ENCODE results near the gene ATXN10.
"Not testable (repeated sequence)": the region's sequence is repeated elsewhere in the genome, so short reads cannot be mapped to it uniquely, and the experiment has no call there.

Gene ATXN10

DNA sequence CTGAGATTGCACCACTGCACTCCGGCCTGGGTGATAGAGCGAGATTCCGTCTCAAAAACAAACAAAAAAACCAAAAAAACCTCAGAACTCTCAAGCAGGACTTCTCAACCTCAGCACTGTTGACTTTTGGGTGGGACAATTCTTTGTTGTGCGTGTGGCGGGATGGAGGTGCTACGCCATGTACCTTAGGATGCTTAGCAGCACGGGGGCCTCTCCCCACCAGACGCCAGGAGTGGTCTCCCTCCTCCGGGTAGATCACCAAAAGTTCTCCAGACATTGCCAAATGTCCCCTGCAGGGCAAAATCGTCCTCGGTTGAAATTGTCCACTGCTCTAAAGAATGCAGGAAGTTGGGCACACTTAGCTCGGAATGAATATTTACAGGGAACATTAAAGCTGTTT, 26.9 kb upstream of the ATXN10 start:
- no peak for DNase-seq

DNA sequence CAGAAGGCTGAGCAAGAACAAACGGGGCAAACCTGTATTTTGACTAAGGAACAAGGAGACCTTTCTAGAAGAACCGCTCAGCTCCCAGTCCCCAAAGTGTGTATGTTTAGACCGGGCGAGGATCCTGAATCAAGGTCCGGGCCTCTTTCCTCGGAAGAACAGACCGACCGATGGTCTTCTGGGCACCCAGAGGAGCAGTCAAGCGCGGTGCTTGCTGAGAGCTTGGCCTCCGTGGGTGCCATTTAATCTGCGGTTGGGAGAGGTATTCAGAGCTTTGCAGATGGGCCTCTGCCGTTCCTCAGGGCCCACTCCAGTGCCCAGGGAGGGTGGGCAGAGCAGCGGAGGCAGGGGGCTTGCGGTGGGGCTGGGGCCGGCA, 26.5 kb upstream of the ATXN10 start:
- DNase-seq: no peak

DNA sequence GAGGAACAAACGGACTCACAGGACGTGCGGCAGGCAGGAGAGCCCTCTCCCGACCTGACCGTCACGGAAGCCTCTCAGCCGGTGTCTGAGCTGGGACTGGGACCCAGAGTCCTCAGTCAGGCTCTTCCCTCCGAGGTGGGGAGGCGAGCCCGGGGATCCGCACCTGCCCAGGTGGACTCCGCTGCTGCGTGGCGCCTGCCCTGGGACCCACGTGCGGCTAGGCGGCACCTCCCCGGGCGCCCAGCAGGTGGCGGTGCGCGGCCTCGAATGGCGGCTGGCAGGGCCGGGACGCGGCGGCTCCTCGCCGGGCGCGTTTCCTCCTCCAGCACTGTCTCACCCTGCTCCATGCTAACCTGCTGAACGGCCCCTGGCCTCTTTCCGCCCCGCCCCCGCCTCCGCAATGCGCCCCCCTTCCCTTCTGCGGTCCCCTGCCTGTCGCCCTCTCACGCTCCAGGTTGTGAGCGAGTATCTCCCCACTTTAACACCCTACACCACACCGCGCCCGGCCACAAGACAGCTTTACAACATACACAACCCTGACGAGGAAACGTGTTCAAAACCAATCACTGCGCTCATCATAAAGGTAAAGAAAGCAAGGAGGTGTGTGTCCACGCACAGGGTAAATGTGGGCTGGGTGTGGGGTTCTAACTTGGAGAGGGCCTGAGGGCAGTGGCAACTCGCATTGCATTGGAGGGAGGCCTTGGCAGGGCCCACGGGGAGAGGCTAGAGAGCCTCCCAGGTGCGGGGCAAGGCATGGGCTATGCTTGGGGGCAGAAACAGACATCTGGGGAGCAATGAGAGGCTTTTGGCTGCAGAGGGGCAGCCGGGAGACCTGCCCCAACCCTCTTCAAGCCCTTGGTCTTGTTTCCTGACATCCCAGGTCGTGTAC, 25.9 kb upstream of the ATXN10 start:
- peak; percentile 25 for DNase-seq

DNA sequence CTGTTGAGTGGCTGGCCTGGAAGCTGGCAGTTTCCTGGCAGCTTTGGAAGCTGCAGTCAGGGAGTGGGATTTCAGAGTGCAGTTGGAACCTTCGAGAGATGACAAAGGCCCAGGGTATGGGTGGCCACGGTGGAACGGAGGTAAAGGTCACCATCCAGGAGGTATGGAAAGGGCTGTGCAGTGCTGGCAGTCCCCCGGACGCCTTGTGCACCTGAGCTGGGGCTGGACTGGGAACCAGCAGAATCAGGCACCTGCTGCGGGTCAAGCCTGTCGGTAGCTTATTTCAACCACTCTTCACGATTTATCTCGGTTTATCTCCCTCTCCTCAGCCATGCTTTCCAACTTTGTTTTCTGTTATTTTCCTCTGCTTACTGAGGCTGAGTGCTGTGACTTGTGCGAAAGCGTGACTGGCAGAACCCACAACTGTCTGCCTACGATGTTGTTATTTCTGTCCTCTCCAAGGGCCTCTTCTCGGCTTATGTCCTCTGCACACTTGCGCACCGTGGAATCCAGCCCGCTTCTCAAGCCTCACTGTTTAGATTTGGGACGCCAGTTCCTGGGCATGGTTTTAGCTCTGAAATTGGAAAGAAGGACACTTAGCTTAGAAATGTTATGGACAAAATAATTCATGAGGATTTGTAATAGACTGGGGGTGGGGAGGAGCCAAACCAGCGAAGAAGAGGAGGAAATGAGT, 24.0 kb upstream of the ATXN10 start:
- no peak for DNase-seq

DNA sequence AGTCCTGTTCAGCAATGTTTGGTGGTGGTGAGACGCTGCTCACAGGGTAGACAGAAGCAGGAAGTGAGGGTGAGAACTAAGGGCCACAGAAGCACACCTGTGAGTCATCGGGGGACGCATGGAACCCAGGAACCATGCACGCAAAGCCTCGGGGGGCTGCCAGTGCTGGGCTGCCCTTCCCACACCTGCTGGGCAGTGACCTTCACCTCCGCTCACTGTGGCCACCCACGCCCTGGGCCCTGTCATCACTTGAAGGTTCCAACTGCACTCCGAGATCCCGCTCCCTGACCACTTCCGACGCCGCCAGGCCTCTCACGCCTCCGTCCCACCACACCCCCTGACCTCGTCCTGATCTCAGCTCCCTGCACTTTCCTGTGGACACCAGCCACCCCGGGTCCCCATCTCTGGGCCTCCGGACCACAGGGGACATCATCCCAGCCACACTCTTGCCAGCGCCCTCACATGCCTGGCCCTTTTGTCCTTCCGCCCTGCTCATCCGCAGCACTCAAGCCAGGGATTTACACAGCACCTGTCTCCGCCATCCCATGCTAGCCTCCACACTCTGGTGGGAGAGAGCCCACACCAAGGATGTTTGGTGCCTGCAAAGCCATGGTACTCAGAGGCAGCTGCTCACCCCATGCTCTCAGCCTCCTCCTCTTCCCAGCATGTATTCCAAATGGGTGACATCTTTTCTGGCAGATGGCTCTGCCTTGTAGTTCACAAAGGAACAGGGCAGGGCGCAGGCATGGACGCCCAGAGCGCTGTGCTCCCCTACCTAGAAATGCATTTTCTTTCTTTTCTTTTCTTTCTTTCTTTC, 23.1 kb upstream of the ATXN10 start:
- no peak for DNase-seq

DNA sequence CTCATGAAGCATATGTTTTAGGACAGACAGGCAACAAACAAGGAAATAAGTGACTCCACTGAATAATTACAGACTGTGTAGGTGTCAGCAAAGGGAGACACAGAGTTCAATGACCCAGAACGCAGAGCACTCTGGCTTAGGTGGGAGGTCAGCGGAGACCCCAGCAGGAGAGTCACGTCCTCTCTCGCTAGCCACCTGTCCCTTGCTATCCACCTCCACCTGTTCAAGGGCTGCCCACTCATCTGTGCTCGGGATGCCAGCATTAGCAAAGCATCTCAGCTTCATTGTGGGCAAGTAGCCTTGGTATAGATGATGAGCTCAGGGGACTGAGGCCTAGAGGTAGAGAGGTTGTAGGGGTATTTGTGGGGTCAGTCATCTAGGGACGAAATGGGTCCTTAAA, 21.8 kb upstream of the ATXN10 start:
- DNase-seq: no peak

DNA sequence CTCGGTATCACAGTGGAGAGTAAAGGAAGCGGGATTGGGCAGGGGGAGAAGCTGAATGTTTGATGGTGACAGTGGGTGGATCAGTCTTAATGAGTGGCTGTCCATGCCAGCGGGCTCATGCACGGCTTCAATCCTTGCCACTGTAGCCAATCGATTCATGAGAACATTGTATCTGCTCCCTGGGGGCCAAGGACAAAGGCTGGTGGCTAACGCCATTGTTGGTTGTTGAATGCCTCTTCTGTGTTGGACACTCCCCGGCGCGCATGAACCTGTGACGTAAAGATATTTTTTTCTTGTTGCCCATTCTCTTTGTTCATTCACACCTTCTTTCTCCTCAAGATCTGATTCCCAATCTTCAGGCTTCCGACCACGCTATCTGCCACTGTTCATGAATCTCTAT, 20.9 kb upstream of the ATXN10 start:
- no peak for DNase-seq

DNA sequence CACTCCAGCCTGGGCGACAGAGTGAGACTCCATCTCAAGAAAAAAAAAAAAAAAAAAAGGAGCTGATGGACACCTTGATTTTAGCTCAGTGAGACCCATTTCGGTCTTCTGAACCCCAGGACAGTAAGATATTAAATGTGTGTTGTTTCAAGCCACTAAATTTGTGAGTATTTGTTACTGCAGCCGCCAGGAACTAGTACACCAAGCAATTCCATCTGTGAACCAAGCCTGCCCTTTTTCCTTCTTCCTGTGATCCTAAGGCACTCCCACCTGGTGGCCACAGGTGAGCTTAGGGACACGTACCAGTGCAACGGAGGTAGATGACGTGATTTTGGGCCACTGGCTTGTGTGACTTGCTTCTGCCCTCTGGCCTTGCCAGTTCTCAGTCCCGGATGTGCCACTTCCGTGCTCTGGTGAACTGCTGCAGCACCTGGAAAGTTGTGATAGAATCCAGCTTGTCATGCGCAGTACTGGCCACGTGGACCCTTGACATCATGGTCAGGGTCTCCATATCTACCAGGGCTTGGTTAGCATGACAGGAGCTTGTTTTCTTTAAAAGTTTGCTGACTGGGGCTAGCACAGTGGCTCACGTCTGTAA, 19.6 kb upstream of the ATXN10 start:
- no peak for DNase-seq

DNA sequence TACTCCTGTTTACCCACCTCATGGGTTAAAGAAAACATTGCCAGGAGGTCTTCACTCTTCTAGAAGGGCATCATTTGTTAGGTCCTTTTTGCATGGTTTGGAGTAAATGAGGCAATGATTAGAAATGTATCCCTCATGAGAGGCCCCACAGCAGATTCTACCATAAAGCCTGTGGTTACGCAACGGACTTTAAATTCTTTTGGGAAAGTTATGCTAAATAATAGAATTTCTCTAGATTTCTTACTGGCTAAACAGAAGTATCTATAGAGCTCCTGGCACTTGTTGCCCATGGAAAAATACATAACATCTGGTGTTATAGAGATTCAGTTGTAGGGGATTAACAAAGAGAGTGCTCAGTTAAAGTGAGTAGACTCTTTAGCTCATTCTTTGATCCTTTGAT, 15.1 kb upstream of the ATXN10 start:
- DNase-seq: no peak

DNA sequence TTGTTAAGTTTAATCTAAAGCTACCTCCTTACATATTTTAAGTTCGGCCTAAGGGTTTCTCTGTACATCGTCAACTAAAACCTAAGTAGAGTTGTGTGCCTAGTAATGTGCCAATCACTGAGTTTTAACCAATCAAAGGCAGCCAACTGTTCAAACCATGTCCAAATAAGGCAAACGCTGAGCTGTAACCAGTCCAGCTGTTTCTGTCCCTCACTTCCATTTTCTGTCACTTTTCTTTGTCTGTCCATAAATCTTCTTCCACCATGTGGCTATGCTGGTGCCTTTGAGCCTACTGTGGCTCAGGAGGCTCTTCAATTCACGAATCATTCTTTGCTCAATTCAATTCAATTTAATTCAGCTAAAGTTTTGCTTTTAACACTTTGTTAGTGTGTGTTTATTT, 13.9 kb upstream of the ATXN10 start:
- no peak for DNase-seq

DNA sequence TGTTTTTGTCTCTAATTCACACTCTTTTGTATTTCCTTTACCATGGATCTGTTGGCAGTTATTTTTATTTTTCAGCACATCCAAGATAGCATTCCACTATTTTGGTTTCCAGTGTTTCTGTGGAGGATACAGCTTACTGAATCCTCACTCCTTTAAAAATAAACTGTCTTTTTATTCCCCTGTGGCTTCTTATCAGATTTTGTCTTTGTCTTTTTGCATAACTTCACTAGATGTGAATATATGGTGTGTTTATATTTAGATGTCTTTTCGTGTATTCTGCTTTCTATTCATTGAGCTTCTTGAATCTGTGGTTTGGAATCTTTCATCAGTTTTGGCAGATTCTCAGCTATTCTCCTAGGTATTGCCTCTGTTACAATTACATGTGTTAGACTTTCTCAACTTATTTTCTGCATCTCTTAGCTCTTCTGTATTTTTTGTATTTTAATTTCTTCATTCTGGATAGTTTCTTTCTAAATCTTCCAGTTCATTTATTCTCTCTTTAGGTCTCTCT, 7.4 kb upstream of the ATXN10 start:
- no peak for DNase-seq

DNA sequence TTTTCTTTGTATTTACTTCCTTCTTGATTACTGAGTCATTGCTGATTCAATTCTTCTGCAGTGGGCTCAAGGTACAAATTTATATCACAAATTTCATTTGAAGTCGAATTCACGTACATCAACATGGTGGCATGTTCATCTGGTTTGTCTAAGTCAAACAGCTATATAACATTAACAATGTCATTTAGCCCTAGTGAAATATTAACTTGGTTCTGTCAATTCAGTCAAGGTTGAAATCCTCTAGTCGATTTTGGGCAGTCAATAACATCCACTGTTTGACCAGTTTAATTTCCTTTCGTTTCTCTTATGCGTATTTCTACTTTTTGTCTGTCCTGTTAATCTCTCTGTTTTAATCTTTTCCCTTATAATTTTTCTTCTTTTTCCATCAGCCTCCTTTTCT, 4.1 kb upstream of the ATXN10 start:
- DNase-seq: no peak

DNA sequence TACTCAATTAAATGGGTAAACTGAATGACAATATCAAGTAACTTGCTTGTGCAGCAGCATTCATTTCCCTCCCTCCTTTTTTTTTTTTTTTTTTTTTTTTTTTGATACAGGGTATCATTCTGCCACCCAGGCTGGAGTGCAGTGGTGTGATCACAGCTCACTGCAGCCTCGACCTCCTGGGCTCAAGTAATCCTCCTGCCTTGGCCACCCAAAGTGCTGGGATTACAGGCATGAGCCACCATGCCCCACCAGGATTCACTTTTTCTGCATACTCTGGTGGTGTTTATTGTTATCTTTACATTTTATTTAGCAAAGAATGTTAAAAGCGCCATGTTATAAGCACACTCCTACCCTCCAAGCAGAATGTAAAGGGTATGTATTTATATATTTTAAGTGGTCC, 1.3 kb upstream of the ATXN10 start:
- DNase-seq: not testable (repeated sequence)

DNA sequence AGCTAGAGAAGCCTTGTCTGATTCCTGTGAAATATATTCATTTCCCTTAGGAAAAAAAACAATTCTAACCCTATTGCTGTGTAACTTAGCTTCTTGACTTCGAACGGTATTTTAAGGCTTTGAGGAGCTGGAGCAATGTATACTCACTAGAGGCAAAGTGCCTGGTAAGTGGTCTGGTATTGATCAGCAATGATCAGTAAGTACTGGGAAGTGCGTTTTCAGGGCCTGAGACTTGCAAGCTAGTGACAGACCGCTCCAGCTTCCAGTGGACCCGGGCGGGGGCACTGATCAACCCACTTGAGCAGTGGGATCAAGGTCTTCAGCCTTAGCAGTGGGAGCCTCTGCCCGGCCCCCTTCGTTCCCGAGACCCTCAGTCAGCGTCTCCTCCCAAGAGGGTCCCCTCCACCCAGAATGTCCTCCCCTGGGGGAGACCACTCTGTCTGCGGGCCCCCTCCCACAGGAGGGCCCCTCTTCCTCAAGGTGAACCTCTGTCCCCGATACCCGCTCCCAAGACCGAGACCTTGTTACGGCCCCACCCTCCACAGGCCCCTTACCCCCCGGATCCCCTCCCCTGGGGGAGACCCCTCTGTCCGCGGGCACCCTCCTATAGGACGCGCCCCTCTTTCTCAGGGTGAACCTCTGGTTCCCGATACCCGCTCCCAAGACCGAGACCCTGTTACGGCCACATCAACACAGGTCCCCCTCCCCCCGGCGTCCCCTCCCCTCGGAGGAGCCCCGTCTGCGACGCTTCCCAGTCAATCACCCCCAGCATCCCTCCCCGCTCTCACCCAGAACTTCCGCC, 452 bp upstream of the ATXN10 start:
- DNase-seq: no peak

DNA sequence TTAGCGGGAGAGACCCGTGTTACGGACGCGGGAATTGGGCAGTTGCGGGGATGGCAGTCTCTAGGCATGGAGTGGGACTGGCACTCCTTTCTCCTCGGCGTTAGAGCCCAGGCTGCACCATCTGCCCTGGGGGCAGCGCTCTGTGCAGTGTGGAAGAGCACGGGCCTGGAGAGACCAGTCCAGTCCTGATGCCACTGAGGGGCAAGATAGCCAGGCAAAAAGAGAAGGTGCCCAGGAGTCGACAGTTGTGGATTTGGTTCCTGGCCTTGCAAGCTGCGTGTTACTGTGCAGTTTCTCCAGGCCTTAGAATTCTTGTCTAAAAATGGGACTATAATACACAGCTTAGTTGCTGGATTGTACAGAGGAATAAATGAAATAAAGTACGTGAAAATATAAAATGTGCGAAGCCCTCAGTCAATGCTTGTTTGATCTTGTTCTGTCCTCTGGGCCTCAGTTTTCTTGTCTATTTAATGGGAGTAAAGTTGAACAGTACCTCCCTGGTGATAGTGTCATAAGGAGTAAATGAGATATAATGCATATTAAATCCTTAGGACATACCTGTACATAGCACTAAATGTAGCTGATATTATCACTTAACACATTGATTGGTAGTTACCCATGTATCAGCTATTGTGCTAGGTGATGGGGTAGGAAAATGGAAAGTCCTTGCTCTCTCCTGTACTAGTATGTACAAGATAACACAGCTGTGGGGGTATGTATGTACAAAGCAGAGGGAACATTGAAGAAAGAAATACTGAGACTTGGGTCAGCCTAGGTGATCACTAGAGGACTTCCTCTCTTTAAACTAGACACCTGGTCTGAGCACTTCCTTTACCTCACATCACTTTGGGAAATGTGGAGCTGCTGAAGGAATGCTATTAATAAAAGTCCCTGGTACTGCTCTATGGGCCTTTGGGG, 1.2 kb downstream of the ATXN10 start:
- DNase-seq: no peak

DNA sequence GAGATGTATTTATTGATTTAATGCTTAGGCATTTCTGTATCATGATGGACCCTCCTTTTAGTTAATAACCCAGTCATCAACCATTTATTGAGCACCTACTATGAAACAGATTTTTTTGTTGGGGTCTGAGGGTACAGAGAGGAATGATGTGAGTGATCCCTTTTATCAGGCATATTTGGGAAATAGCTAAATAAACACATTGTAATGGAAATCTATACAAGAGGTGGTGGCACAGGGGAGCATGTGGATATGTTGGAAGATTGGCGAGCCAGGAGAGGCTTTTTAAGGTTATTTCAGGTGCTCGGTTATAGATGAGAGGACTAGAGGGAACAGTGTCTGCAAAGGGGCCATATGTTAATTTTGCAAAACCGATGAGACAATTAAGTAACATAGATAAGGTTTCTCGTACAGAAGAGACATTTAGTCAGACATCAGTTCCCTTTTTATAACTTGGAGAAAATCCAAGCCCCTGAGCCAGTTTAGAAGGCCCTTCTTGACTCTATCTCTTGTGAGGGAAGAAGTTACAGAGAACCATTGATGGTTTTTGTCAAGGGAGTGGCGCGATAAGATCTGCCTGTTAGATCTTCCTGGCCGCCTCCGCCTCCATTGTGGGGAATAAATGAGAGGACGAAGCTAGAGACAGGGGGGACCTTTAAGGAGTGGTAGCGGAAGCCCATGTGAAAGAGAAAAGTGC, 2.0 kb downstream of the ATXN10 start:
- DNase-seq: no peak

DNA sequence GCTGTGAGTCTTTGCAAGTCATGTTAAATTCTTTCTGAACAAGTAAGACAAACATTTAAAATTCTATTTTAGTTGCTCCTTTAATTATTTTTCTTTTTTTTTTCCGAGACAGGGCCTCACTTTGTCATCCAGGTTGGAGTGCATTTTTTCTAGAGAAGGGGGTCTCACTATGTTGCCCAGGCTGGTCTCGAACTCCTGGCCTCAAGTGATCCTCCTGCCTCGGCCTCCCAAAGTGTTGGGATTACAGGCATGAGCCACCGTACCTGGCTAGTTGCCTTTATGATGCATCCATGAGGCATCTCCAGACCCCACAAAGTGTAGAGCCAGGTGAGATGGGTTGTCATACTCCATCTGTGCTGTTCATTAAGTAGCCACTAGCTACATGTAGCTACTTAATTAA, 4.4 kb downstream of the ATXN10 start:
- DNase-seq: no peak

DNA sequence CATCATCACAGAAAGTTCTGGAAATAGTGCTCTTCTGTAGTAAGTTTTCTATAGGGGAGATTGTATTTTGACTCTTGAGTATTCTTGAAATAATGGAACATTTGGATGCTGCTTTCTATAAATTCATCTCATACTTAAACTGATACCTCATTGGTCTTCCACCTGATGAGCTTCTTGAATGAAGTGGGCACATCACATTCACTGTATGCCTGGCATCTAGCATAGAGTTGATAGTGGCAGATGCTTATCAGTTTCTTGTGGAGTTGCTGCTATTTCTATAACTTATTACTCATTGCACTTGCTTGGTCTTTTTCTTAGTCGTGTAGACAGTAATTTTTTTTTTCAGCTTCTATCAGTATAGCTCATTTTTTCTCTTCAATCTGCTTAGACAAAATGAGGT, 5.4 kb downstream of the ATXN10 start:
- no peak for DNase-seq

DNA sequence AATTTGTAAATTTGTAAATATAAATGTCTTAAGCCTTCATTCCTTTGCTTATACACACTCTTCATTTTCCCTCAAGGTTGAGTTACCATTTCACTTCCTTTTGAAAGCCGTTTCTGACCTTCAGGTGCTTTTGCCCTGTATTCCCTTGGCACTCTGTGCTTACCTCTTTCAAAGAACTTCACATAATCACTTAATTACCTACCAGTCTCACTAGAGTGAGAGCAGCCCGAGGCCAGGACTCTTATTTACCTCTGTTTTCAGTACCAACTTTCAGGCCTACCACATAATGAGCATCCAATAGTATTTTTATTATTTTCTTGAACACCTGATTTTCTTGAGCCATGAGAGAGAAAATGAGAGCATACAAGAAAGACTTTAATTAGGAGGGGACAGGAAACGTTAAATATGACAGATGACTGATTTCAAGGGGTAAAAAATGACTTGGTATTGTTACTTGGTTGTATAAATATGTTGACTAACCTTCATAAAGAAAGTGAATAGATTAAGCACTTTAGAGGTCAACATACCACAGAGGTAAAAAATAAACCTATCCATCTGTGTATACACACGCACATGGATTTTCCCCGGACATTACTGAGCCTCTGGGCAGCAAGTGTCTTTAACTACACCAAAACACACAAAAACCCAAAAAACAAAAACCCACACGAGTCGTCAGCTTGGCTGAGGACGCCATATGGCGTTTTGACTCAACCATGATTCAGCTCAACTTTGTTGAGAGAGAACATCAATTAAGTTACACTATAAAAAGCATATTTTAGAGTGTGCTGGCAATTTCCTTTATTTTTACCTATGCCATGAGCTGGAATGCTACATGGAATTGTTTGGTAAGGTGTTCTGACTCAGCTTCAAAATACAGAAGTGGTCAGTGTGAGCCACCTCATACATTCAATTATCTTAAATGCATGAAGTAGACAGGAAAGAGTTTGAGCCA, 7.6 kb downstream of the ATXN10 start:
- no peak for DNase-seq
